ENCODE measurements around the gene PSME2. TPM values are rescaled to one million over a fixed set of nuclear protein-coding genes. Genes with fewer than 3 reads are reported as not detected.

The PSME2 gene
- total and polyA plus RNA-seq, 2 of the 13 experiments (the other 11 are each of a cell fraction or from before 2014, with no cell fraction given), result 332 to 716 TPM

- TF ChIP-seq NFAT5 (CRISPR knock-in tag; IDR thresholded peaks at IDR 0.05), result peak; percentile 89
- no peak for TF ChIP-seq ZEB1 (IDR thresholded peaks at IDR 0.05; ENCODE audit: insufficient replicate concordance, low read depth)
- TF ChIP-seq KDM5B (CRISPR knock-in tag; IDR thresholded peaks at IDR 0.05; ENCODE audit: borderline replicate concordance), result peak; percentile 100
- no peak for TF ChIP-seq ZNF615 (CRISPR knock-in tag; IDR thresholded peaks at IDR 0.05; ENCODE audit: borderline replicate concordance)
- TF ChIP-seq TEAD2 (CRISPR knock-in tag; IDR thresholded peaks at IDR 0.05), result no peak
- peak; percentile 100 for TF ChIP-seq ZNF556 (CRISPR knock-in tag; IDR thresholded peaks at IDR 0.05; ENCODE audit: borderline replicate concordance)
- TF ChIP-seq PRMT3 (CRISPR knock-in tag; IDR thresholded peaks at IDR 0.05; ENCODE audit: borderline replicate concordance, low read depth), result no peak
- TF ChIP-seq ZNF484 (CRISPR knock-in tag; IDR thresholded peaks at IDR 0.05; ENCODE audit: borderline replicate concordance, low read depth), result no peak; the same call in 1 of the 2 replicates
- peak; percentile 96 for TF ChIP-seq ZFYVE20 (CRISPR knock-in tag; IDR thresholded peaks at IDR 0.05; ENCODE audit: borderline replicate concordance, low read depth)
- TF ChIP-seq GABPB1 (CRISPR knock-in tag; IDR thresholded peaks at IDR 0.05), result peak; percentile 99
- peak; percentile 96 for TF ChIP-seq ZFY (CRISPR knock-in tag; IDR thresholded peaks at IDR 0.05)
- TF ChIP-seq RBM22 (optimal IDR thresholded peaks at IDR 0.05; ENCODE audit: low read length), result peak; percentile 100
- TF ChIP-seq GTF3A (CRISPR knock-in tag; conservative IDR thresholded peaks at IDR 0.05), result 0 out of 2 replicates have a peak, but pooled peaks have one; percentile 77
- peak; percentile 98; the same call in 1 of the 2 replicates for TF ChIP-seq KLF15 (CRISPR knock-in tag; IDR thresholded peaks at IDR 0.05; ENCODE audit: borderline replicate concordance)
- TF ChIP-seq ZSCAN22 (CRISPR knock-in tag; IDR thresholded peaks at IDR 0.05), result no peak
- TF ChIP-seq NR1H2 (CRISPR knock-in tag; IDR thresholded peaks at IDR 0.05; ENCODE audit: borderline replicate concordance, low read depth), result peak; percentile 74; the same call in 1 of the 2 replicates
- peak; percentile 97 for TF ChIP-seq ZNF766 (CRISPR knock-in tag; IDR thresholded peaks at IDR 0.05; ENCODE audit: borderline replicate concordance)
- TF ChIP-seq ZIK1 (CRISPR knock-in tag; IDR thresholded peaks at IDR 0.05; ENCODE audit: borderline replicate concordance, low read depth), result peak; percentile 93; the same call in 1 of the 2 replicates
Observed at GRCh38 chr14:24188251-24189058, 42.0 kb upstream of the PSME2 start, which contains the start of gene IPO4 (continued).
